COLO668 (cell line): ENCODE data around the gene MYO9A.

Experiments used
- DNase-seq: peaks from one replicate; lab custom pipeline; 2025; ENCODE audit not compliant: unreplicated experiment; lab: John Stamatoyannopoulos, UW

Gene MYO9A

DNA sequence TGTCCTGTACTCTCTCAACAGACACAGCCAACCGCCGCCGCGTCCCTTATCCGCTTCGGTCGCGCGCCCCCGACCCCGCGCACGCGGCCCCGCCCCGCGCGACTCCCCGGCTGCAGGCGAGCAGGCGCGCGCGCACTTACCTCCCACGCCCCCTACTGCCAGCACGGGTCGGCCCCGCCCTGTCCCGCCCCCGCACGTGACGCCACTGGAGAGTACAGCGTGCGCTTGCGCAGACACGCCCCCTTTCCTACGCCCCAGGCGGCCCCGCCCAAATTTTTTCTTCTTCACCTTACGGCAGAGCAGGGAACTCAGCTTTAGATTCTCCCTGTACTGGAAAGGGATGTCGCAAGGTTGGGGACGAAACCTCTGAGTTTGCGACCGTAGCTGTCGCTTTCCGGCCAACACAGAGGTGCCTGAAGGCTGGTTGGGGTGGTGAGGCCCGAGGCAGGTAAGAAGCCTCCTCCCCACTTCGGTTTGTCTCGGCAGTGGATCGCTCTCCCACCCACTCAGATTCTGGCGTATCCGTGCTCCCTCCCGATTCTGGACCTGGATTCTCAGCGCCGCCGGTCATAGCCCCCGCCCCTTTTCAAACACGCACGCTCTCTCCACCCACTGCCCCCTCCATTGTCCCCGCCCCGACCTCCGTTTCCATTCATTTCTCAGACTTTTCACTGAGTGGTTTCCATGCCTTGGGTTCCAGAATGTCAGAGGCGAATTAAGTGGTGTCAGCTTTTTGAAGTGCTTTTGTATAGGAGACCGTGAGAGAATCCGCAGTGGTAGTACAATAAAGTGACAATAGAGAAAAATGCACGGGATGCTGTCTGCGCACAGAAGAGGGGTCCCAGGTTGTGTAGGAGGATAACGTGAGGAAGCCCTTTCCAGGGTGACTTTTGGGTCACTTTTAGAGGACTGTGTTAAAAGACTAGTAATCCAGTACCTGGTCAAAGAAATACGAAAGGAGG, at the start of gene MYO9A, which contains the start of gene SENP8:
MYO9A (minus strand) TSS at position 134 of the 962 bp plus-strand sequence. CDS start 71,587 bp downstream, outside the sequence.
SENP8 (plus strand) TSS at position 387 of the 962 bp plus-strand sequence. CDS start 21,221 bp downstream, outside the sequence.
- DNase-seq = peak; percentile 97

GRCh38 chr15:72167445-72167844, 49.5 kb upstream of the MYO9A start:
- no peak for DNase-seq

DNA sequence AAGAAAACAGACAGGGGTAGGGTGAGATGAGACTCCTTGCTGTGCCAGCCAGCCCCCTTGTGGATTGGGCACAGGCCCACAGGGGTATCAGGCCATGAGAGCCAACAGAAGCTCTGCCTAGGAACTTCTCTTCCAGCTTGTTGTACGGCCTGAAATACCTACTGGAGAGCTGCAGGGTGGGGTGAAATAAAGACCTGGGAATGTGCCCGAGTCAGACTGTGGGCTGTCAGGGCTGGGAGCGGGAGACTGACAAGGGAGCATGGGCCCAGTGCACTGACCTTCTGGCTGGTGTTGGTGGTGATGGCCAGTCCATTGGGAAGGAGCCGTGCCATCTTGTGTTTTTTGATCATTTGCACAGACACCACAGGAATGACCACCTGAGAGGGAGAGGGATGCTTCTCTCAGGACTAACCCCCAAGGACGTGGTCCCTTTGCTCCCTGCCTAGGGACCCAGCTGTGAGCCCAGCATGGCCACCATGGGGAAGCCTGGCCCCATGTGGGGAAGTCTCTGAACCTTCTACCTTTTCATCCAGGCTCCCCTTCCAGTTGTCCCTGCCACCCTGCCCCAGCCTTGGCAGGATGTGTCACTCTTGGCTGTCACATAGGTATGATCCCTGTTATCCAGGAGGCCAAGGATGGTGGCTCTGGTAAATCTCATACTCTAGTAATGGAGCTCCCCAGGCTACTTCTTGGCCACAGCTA, 48.9 kb upstream of the MYO9A start:
- DNase-seq = no peak

DNA sequence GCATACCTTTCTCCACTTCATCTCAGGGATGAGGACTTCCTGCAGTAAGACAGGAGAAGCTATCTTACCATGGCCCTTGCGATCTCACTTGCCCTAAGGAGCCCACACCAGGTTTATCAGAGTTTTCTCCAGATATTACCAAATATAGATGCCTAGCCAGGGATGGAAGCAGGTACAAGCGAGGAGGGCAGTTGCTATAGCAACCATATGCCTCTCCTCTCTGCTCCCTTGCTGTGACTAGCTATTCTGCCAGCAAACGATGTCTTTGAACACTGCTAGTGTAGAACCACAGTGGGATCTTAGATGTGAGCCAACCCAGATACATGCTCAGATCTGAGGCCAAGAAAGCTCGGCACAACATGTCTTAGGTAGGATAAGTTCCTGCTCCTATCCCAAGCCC, 45.8 kb upstream of the MYO9A start:
- DNase-seq = no peak

- no peak for DNase-seq
Measured at GRCh38 chr15:72162569-72162968, 44.6 kb upstream of the MYO9A start.

- no peak for DNase-seq
Measured at GRCh38 chr15:72161361-72162132, 43.6 kb upstream of the MYO9A start.

DNA sequence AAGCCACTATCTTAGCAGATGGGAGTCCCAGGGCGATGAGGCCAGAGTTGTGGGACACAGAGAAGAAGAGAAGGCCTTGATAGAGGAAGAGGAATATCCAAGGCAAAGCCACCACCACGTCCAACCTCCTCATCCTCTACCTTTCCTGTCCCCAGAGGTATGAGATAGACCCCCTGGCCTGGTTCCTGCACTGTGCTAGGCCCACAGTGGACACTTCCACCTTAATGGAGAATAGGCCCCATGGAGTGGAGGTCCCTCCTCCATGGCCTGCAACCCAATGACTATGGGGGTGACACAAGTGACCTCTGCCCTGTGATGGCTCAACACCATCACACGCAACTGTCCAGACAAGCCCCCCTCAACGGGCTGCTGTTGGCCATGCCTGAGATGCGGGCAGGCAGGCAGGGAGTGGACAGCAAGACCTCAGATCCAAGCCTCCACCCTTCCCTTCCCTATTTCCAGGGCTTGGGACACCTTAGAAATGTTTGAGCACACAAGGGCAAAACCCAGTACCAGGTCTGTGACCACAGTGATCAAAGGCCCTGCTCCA, 42.8 kb upstream of the MYO9A start:
- no peak for DNase-seq

GRCh38 chr15:72156928-72157327, 39.0 kb upstream of the MYO9A start:
- no peak for DNase-seq

- DNase-seq = peak; percentile 87
Measured at GRCh38 chr15:72155635-72156616, 38.0 kb upstream of the MYO9A start.

GRCh38 chr15:72155003-72155621, 37.2 kb upstream of the MYO9A start:
- DNase-seq = peak; percentile 70

- DNase-seq = no peak
Measured at GRCh38 chr15:72154316-72154715, 36.4 kb upstream of the MYO9A start.

GRCh38 chr15:72153269-72154000, 35.5 kb upstream of the MYO9A start:
- DNase-seq = no peak

DNA sequence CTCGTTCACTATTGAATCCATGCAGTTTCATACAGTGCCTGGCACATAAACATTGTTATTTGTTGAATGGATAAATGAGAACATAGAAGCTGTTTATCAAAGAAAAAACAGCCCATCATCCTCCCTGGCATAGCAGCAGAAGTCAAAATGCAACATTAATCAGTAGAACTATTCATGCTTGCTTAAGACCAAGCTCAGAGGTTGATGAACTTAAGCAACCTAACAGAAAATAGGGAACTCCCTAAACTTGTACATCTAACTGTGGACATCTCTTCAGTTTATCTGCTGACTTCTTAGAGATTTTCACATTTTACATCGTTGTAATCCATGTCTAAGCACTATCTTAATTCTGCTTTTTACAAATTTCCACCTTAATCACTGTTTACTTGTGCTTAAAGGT, 29.5 kb upstream of the MYO9A start:
- DNase-seq = no peak

- DNase-seq = no peak
Measured at GRCh38 chr15:72146934-72147333, 29.0 kb upstream of the MYO9A start.

- no peak for DNase-seq
Measured at GRCh38 chr15:72146221-72146620, 28.3 kb upstream of the MYO9A start.

DNA sequence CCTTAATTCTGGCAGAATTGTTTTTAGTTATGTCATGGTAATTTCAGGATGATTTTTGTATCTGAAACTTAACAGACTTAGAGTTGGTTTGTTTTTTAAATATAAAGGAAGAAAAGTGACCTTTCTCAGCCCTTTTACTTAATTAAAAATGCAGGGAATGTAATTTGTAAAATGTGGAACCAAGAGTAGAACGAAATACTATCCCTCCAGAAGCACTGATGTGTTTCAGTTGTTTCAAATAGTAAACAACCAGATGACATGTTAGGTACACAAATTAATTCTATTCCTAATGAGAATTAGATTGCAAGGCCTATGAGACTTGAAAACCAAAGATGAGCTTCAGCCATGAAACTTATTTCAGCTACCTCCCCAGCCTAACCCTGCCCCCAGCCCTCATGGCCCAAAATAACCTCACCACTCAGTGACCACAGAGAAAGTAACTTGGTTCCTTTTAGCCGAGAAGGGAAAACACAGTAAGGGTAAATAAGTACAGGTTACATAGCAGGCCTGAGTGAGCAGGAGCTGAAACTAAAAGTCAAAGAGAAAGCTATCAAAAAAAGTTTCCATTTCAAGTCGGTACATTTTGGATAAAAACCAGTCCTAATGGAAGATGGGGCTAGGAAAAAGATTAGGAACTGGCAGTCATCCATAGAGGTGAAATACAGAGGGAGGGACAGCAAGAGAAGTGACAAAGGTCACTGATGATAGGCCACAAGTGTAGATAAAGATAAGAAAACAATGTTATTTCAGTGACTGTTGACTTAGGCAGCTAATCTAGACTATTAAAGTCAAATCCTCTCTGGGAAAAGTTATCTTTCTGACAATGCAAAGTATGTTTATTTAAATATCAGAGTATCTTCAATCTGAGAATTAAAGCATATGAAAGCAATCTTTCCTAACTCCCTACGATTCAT, 23.5 kb upstream of the MYO9A start:
- no peak for DNase-seq

DNA sequence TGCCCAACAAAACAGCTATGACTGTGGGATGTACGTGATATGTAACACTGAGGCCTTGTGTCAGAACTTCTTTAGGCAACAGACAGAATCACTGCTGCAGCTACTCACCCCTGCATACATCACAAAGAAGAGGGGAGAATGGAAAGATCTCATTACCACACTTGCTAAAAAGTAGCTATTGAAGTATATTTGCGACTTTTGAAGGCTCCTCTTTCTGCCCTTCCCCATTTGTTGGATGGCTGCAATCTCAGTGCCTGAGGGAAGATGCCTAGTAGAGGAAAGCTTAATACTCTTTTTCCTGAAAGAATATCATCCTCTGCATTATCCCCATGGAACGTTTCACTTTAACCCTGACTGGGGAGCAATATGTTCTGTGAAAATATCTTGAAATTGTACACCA, 22.1 kb upstream of the MYO9A start:
- DNase-seq = no peak

- DNase-seq = no peak
Measured at GRCh38 chr15:72139667-72140066, 21.7 kb upstream of the MYO9A start.
